Right lobe of liver (tissue), 6 donors: ENCODE data around the gene CTPS1. TPM values are rescaled to one million over a fixed set of nuclear protein-coding genes. Genes with fewer than 3 reads are reported as not detected.

Experiments used
- ATAC-seq, 4 donors: fragments of 200-7000 bp; cut with Tn5 transposase; one replicate each; pipeline ENCODE4 v1.9.1; 2020; ENCODE audit warnings: mild to moderate bottlenecking in 4 of 4, moderate library complexity in 4 of 4
- DNase-seq, 3 donors: peaks; one replicate each; pipeline ENCODE4 v3.0.0-alpha.2; 2020
- H3K27ac ChIP-seq, 3 donors: fragments of 200-600 bp; one replicate each; pipeline ENCODE4 v1.8.0; 2022
- H3K27me3 ChIP-seq, 2 donors: fragments of 200-600 bp; one replicate each; pipeline ENCODE4 v1.8.0; 2022
- H3K36me3 ChIP-seq, 4 donors: fragments of 200-600 bp; sonication (generic) in 1 of 4; one replicate each; pipeline versions ENCODE4 v1.5.1 to v1.8.0; 2017 to 2022; ENCODE audit warnings: control low read depth in 1 of 4
- H3K4me1 ChIP-seq, 4 donors: fragments of 200-600 bp; sonication (generic) in 1 of 4; one replicate each; pipeline versions ENCODE4 v1.5.1 to v1.8.0; 2017 to 2022; ENCODE audit warnings: control low read depth in 1 of 4
- H3K4me3 ChIP-seq, 3 donors: fragments of 200-600 bp; one replicate each; pipeline ENCODE4 v1.8.0; 2022
- H3K9me3 ChIP-seq, 4 donors: fragments of 200-600 bp; sonication (generic) in 1 of 4; one replicate each; pipeline versions ENCODE4 v1.5.1 to v1.8.0; 2017 to 2022; ENCODE audit warnings: control low read depth in 1 of 4
- CTCF ChIP-seq, 4 donors: fragments of 200-600 bp in 3 of 4; fragments of 450-650 bp in 1 of 4; IDR thresholded peaks; one replicate each; pipeline versions ENCODE4 v1.5.1 to v1.8.0; 2016 to 2022; ENCODE audit warnings: antibody characterized with exemption in 4 of 4, mild to moderate bottlenecking in 2 of 4
- POLR2A ChIP-seq: fragments of 450-650 bp; IDR thresholded peaks from one replicate; pipeline ENCODE4 v1.6.1; 2017; ENCODE audit warnings: antibody characterized with exemption, mild to moderate bottlenecking
- WGBS: methylation state at CpG from one replicate; pipeline ENCODE4 v1.1.6; 2018; ENCODE audit warnings: low coverage, low lambda C conversion rate; ENCODE audit not compliant: insufficient coverage; ENCODE audit errors: missing lambda C conversion rate; 5-methylcytosine and 5-hydroxymethylcytosine counted together
- intact Hi-C, 2 donors: fragments of 100-400 bp; cut with DNase I; formaldehyde crosslinking; loops; one replicate each; pipeline versions ENCODE4 v1.11.2 to v1.14.1; 2022
- total RNA-seq, 6 experiments: library from RNA; depleted of rRNA in 2 of 6; stranded (reverse); fragments of >200 nt in 2 of 6; fragmentation: NEBNext Ultra II Directional in 3 of 6; extraction: Animal tissue kit (Norgen Biotek cat#: 25700) in 3 of 6; gene quantifications; one replicate each; pipeline versions ENCODE4 v1.1.0 to v1.2.4, GENCODE V29; 2016 to 2023
- donor health status: DM: no; HTN: yes; CAD: no.
- donor health status: DM: no; HTN: no; CAD: no.
- donor health status: DM: no; HTN: no; CAD: no.
- donor health status: DM: no; HTN: yes; CAD: no.
- donor health status: DM: no; HTN: yes; CAD: no.

The CTPS1 gene
- total RNA-seq, 6 experiments from 2014 or later: 13.1 to 48.0 (median 42.2) TPM

GRCh38 chr1:40951943-40952743 is 27.4 kb upstream of the CTPS1 start:
- intact Hi-C loops: loop anchor here (5.0 kb wide), 1 partner anchor 105 kb away; no protein-coding TSS in a partner anchor
- H3K27me3 ChIP-seq: no peaks in the 10 kb centered on the region
- 14% methylated on average over 12 of the region's 17 CpGs for WGBS
- no peaks in the 10 kb centered on the region for H3K9me3 ChIP-seq
- DNase-seq (peak; percentile 77 to 85 (median 84)), ATAC-seq (peak; percentile 93 to 97 (median 95))
- TF ChIP-seq POLR2A (no peak), CTCF (IDR thresholded peaks at IDR 0.05) (peak; percentile 86 to 93 (median 92))
- peaks cover 0 to 8% (median 0%) of the 10 kb centered on the region in 4 donors for H3K4me1 ChIP-seq
- no peaks in the 10 kb centered on the region for H3K36me3 ChIP-seq
- no peak overlapping the region for H3K27ac ChIP-seq
- H3K4me3 ChIP-seq: no peak overlapping the region

- no peak overlapping the region for H3K27ac ChIP-seq
- no peaks in the 10 kb centered on the region for H3K27me3 ChIP-seq
- no peak for DNase-seq
- H3K36me3 ChIP-seq: no peaks in the 10 kb centered on the region
- no peak overlapping the region for H3K4me3 ChIP-seq
- H3K9me3 ChIP-seq: no peaks in the 10 kb centered on the region
- TF ChIP-seq POLR2A: no peak
- peak in 2 of 4 donors; percentile 2 to 14 for TF ChIP-seq CTCF (IDR thresholded peaks at IDR 0.05)
- H3K4me1 ChIP-seq: peaks cover 0 to 8% (median 0%) of the 10 kb centered on the region in 4 donors
- 0% methylated on average over 4 of the region's 6 CpGs for WGBS
- intact Hi-C loops: loop anchor here (5.0 kb wide), 1 partner anchor 106 kb away; no protein-coding TSS in a partner anchor
- ATAC-seq: peak in 2 of 4 donors; percentile 8 to 16
These were observed 26.7 kb upstream of the CTPS1 start for GRCh38 chr1:40952744-40953315.

- TF ChIP-seq POLR2A (no peak), CTCF (IDR thresholded peaks at IDR 0.05) (no peak)
- WGBS: 33% methylated on average over 8 of the region's 9 CpGs
- DNase-seq (no peak), ATAC-seq (no peak)
- Histone ChIP-seq H3K36me3 (no peaks in the 10 kb centered on the region), H3K27me3 (no peaks in the 10 kb centered on the region), H3K4me1 (peaks cover 0 to 4% (median 0%) of the 10 kb centered on the region in 4 donors), H3K9me3 (no peaks in the 10 kb centered on the region), H3K4me3 (no peak overlapping the region), H3K27ac (no peak overlapping the region)
- intact Hi-C loops: loop anchor here (5.0 kb wide), 1 partner anchor 107 kb away; no protein-coding TSS in a partner anchor
These were observed 24.9 kb upstream of the CTPS1 start for GRCh38 chr1:40954626-40955025.

- H3K27ac ChIP-seq: no peak overlapping the region
- no peak for TF ChIP-seq POLR2A
- H3K4me1 ChIP-seq: peaks cover 0 to 4% (median 0%) of the 10 kb centered on the region in 4 donors
- no peaks in the 10 kb centered on the region for H3K9me3 ChIP-seq
- no peak overlapping the region for H3K4me3 ChIP-seq
- intact Hi-C loops: no loop called here
- no peaks in the 10 kb centered on the region for H3K36me3 ChIP-seq
- WGBS: 75% methylated on average over 5 of the region's 5 CpGs
- H3K27me3 ChIP-seq: no peaks in the 10 kb centered on the region
- ATAC-seq (no peak), DNase-seq (no peak)
These were observed 24.2 kb upstream of the CTPS1 start for GRCh38 chr1:40955266-40955665.

- Histone ChIP-seq H3K27me3 (no peaks in the 10 kb centered on the region), H3K9me3 (no peaks in the 10 kb centered on the region), H3K27ac (no peak overlapping the region), H3K4me1 (peaks cover 0 to 4% (median 0%) of the 10 kb centered on the region in 4 donors), H3K4me3 (no peak overlapping the region), H3K36me3 (no peaks in the 10 kb centered on the region)
- DNase-seq (no peak), ATAC-seq (no peak)
- 0% methylated on average over 1 of the region's 1 CpG for WGBS
- TF ChIP-seq POLR2A: no peak
- TF ChIP-seq CTCF (IDR thresholded peaks at IDR 0.05): no peak
- intact Hi-C loops: no loop called here
These were observed 23.1 kb upstream of the CTPS1 start for GRCh38 chr1:40956407-40956806.
